HG03108 (cell line): ENCODE measurements around the gene PWP1.

ENCODE experiments used
- ATAC-seq: cut with Tn5 transposase; IDR thresholded peaks from one replicate; pipeline ENCODE4 v1.9.1; 2021; ENCODE audit warnings: moderate library complexity; ENCODE audit not compliant: unreplicated experiment

PWP1 gene

DNA sequence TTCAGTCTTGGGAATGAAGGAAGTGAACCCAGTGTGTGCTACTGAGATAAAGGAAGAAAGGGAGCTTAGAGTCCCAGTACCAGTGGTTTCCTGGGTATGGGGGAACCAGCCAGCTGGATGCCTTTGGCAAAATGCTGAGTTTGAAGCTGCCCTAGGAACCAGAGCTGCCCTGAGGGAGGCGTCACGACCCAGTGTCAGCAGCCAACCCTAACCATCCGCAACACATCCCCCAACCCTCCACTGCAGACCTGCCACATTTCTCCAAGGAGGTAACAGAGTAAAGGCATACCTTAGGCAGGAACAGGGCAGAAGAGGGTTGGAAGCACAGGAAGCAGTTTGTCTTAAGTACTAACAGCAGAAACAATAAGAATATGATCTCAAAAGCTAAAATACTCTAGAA is 46.8 kb downstream of the PWP1 start:
- no peak for ATAC-seq

DNA sequence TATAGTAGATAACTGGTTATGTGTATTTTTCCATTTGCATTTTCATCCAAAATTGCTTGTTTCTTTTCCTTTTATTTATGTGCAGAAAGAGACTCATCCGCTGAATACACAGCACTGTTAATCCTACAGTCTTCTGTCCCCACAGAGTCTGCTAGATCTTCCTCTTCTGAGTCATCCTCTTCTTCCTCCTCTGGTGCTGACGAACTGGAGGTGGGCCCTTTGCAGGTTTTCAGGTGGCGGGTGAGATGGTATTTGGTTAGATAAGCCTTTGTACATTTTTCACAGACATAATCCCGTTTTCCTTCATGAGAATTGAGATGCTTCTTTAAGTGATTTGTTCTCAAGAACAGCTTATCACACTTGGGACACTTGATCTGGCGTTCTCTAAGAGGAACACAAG is 48.5 kb downstream of the PWP1 start:
- ATAC-seq = no peak

DNA sequence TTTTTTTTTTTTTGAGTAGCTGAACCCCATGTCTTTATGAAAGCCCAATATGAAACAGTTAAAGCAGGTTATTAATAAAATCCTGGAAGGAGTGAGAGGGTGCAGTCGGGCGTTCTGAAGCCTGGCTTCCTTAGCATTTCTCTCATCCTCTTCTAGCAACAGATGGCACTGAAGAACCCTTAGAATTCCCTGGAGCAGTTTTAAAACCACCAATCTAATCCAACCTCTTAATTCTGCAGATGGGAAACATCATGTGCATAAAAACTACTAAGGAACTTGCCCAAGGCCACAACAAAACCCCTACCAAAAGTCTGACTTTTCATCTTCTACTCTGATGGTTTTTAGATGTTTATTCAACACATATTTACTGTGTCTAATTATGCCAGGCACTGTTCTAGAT is 50.2 kb downstream of the PWP1 start:
- no peak for ATAC-seq

DNA sequence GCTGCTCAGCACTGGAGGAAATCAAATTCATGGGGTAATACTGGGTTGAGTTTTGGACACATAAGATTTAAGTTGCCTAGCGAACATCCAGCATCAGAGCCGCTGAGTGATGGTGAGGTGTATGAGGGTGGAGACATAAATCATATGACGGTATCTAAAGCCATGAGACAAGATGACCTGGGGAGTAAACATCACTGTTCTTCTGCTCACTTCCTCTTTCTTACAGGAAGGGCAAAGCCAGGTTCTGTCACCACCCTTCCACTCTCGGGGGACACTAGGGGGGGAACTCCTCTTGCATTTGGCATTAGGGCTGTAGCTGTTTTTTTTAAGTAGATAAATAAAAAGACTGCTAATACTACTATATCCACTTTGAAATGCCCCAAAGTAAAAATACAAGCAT is 51.3 kb downstream of the PWP1 start:
- peak; percentile 92 for ATAC-seq

DNA sequence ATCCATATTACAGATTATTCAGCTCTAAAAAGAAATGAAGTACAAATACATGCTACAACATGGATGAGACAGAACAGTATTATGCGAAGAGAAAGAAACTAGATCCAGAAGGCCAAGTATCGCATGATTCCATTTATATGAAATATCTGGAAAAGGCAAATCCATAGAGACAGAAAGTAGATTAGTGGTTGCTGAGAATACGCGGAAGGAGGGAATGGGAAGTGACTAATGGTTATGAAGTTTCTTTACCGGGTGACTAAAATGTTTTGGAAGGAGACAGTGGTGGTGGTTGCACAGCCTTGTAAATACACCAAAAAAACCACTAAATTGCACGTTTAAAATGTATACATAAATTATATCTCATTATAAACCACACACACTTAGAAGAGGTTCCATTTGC is 62.9 kb downstream of the PWP1 start:
- ATAC-seq = no peak

DNA sequence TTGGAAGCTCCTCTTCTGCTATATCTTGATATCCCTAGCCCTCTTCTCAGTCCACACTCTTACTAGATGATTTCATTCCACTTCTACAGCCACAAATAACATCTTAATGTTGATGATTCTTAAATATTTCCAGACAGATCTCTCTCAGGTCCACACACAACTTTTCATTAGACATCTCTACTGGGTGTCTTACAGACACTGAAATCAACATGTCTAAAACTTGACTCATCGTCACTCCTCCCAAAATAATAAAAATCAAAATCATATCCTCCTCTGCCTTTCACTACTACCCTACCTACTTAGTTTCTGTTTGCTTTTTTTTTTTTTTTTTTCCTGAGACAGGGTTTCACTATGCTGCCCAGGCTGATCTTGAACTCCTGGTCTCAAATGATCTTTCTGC is 63.5 kb downstream of the PWP1 start:
- no peak for ATAC-seq

DNA sequence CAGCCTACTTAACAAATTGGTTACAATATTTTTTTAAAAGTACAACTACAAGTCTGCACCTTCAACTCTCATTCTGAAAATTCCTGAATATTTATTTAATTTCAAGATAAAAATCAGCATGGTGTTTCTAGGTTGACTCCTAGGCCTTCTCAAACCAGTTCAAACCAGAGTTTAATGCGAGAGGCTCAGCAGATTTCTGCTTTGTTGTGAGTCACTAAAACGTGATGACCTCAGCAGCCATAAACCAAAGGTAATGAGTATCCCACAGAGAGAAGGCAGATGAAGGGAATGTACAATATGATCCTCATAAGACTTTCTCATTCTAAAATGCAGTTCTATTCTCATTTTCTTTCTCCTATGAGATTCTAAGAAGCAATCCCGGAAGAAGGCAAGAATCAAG is 73.8 kb downstream of the PWP1 start:
- no peak for ATAC-seq

DNA sequence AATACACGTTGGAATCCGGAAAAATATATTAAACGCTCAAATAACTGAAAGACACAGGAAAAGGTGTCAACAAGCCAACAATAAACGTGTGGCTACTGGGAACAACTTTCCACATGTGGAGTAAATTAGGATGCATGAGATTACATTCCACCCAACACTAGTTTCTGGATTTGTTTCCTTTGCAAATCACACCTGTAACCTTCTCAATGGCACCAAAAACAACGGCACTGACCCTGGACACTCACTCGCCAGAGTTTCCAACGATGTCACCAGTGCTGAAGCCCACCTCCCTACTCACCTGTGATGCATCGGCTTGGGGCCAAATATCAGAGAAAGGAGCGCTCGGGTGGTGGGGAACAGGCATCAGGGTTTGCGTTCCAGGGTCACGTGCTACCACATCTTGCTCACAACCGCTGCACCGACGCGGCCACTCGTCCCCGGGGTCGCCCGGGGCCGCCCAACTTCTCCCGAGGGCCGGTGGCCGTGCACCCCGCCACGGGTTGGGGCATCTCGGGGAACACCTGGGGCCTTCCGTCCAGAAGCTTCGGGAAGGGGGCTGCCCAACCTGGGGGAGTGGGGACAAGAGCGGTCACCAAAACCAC is 74.7 kb downstream of the PWP1 start:
- peak; percentile 13 for ATAC-seq

DNA sequence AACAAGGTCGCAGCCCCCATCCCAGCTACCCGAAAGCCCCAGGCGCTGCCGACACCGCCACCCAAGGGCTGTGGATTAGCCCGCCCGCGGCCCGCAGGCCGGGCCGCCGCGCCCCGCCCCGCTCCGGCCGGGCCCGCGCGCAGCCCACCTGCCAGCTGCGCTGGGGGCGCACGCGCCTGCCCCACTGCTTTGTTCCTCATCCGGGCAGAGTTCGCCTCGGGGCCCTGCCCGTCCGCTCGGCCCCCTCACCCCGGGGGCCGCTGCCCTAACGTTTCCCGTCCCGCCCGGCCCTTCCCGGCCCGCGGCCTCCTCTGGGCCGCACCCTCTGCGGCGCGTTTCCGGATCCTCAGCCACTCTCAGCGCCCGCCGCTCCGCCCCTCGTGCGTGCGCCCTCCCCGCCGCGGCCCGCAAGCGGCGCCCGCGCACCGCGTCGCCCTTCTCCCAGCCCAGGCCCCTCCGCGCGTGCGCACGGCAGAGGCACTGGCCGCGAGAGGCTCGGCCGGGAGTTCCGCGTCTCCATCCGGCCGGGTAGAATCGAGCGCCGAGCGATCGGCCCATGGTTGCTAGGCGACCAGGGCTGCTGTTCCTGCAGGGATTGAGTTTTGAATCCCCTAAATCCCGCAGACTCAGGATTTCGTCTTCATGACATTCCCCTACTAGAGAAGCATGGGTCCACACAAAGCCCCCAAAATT is 75.4 kb downstream of the PWP1 start, which contains the start of gene PRDM4:
Gene PRDM4, minus strand, starts transcription at position 329 of the 693 bp plus-strand sequence. CDS start 622 bp downstream, outside the sequence.
- peak; percentile 92 for ATAC-seq

DNA sequence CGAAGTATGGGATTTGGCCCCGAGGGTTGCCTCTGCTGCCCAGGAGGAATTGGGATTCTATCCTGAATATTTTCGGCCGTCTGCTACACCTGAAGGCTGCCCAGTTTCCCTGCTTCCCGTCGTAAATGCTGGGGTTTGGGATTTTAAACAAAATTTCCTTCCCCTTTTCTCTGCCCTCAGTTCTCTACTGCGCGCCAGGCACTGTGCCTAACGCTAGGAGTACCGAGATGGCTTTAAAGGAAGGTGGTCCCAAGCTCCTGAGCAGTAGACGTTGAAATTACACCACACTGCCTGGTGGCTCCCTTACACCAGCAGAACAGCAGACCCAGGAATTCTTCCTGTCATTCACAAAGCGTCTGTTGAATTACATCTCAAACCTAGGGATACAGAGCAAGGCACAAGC is 75.9 kb downstream of the PWP1 start:
- ATAC-seq = no peak
